GM19043 (cell line): ENCODE results near the gene IPO13.

ENCODE experiments used
- ATAC-seq: cut with Tn5 transposase; IDR thresholded peaks from one replicate; pipeline ENCODE4 v1.9.1; 2021; ENCODE audit warnings: low read depth; ENCODE audit not compliant: unreplicated experiment

Gene IPO13

GRCh38 chr1:43984855-43985254, 38.1 kb downstream of the IPO13 start:
- no peak for ATAC-seq

GRCh38 chr1:43985984-43986595, 39.3 kb downstream of the IPO13 start:
- no peak for ATAC-seq

DNA sequence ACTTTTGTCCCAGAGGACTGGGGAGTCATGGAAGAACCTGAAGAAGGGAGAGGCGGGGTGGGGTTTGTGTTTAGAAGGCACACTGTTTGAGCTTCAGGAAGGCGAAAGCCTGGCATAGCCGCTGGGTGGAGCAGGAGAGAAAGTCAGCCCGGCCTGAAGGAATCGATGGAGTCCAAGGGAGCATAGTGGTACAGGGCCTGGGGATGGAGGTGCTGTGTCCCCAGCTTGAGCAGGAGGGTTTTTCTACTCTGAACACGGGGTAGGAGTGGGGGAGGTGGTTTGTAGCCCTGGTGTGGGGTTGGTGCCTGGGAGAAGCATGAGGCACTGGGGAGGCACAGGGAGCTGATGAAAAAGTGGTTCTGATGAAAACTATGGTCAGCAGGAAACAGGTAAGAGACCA, 40.0 kb downstream of the IPO13 start:
- ATAC-seq, result no peak

GRCh38 chr1:43987159-43987902, 40.6 kb downstream of the IPO13 start:
- ATAC-seq, result no peak

- ATAC-seq, result no peak
Measured at GRCh38 chr1:43990271-43991199, 43.8 kb downstream of the IPO13 start.

DNA sequence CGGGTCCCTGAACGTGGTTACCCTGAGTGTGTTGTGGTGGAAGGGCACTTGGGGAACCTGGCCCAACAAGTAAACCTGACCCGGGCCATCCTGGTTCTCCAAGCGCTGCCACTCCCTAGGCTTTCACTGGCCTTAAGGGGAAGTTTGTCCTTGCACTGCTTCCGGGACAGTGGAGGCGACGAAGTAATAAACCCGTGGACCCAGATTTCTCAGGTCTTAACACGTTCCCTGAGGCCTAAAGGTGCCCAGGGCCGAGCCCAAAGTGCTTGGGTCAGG, 44.4 kb downstream of the IPO13 start:
- ATAC-seq, result no peak

- peak; percentile 50 for ATAC-seq
Measured at GRCh38 chr1:43991476-43992231, 44.9 kb downstream of the IPO13 start, which contains the start of gene CCDC24. Gene CCDC24, plus strand, starts transcription at chr1:43991599. Its CDS starts 280 bp downstream, at chr1:43991879.

GRCh38 chr1:43992232-43992995, 45.7 kb downstream of the IPO13 start:
- ATAC-seq, result no peak

- ATAC-seq, result no peak
Measured at GRCh38 chr1:43993206-43993914, 46.6 kb downstream of the IPO13 start.

GRCh38 chr1:43994071-43994470, 47.3 kb downstream of the IPO13 start:
- no peak for ATAC-seq

DNA sequence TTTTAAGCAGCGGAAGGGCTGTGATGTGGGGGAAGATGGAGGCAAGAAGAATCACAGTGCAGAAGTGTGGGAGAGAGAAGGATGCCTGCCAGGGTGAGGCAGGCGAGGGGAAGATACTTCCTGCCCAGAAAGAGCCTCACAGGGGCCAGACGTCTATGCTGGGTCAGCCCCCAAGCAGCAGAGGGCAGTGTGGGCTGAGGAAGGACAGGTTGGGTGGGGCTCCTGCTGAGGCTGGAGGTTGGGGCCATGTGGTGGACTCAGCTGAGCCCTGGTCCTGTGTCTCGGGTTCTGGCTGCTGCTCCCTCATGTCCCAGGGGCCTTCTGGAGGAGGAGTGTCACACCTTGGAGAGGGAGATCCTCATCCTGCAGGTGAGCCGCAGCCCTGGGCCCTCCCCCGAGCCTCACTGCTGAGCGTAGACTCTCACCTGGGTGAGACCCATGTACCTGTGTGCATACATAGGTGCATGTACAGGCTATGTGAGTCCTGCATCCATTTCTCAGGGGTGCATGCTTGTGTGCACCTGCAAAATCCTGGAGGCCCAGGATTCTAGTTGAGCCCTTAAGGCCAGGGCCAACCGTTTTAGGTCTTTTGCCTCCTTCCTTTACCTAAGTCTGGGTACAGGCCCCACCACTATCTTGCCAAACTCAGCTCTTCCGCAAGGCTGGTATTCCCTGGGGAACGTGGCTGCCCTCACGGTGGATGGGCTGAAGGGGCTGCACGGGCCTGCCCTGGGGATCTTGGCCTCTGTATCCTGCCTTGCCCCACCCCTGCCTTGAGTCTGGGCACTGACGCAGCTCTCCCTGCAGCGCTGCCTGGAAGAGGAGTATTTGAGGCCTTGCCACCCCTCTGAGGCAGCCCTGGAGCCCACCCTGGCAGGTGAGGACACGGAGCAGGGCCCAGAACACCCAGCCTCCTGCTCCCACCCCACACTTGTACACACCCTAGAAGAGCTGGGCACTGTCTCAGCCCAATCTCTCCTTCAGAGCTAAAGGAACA, 48.3 kb downstream of the IPO13 start:
- ATAC-seq, result no peak

DNA sequence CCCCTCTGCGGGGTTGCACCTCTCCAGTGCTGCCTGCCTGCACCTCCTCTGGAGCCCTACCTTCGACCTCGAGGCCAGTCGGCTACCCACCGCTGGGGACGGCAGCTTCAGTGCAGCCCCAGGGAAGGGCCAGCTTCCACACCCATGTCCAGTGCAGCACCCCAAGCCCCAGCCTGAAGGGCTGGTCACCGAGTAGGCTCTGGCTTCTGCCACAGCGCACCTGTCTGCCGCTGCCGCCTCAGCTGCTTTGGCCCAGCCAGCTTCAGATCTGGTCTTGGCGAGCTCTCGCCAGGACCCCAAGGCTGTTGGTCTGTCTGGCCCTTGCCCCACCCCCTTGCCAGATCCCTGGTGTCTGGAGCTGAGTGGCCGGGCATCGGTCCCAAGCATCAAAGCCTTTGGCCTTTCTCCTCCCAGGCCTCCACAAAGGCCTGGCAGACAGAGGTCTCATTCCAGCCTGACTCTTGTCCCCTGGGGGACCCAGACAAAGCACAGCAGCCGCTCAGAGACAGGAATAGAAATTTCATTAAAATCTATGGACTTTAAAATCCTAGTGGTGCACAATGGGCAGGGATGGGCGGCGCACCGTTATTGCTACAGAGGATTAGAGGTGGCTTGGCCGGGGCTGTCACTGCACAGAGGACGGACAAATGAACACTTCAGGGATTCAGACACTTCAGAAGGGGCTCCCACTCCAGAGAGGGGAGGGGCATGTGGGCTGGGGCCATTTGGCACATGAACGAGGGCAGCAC, 49.4 kb downstream of the IPO13 start:
- no peak for ATAC-seq

- ATAC-seq, result no peak
Measured at GRCh38 chr1:43996733-43997115, 50.0 kb downstream of the IPO13 start.

DNA sequence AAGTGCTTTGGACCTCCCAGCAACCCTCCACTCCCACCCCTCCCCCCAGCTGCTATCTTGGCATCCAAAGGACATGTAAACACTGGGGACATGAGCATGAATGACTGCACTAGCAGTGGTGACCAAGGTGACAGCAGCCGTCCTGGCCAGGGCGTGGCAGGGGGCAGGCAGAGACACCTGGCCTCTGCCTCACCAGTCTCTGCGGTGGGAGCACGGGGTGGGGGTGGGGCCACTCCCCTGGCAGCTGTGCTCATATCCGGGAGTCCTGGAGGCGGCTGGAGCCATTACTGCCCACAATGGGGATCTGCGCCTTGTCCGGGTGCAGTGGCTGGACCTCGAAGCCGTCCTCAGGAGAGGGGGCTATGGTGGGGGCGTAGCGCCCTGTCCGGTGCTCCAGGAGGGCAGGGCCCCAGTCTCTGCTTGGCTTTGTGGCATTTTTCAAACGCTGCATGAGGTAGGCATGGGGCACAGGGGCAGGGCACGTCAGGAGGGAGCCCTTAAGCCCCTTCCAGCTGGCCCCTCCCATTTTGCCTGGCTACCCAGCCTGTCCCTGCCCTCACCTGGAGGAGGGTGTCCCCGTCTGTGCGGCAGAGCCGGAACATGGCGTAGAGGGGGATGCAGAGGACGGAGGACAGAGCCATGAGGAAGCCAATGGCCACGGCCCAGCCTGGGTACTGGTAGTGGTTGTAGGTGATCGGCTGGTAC, 50.7 kb downstream of the IPO13 start:
- ATAC-seq, result no peak

GRCh38 chr1:43998000-43998378, 51.2 kb downstream of the IPO13 start:
- no peak for ATAC-seq

DNA sequence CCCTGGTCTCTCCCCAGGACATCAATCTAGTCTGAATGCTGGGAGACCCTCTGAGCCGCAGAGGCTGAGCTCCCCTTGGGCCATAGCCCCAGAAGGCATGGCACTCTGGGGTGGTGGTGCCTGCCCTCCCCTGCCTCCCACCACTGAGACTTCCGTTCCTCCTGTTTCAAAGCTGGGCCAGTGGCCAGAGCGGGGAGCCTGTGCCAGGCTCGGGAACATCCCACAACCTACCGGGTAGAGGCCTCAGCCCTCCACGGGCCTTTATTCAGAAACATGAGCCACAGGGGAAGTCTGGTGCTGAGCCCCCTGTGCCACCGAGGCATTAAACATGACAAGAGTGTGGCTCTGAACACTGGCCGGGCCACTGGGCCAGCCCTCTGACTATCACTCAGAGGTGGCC, 52.7 kb downstream of the IPO13 start:
- ATAC-seq, result no peak

GRCh38 chr1:44000122-44000665, 53.4 kb downstream of the IPO13 start:
- ATAC-seq, result no peak
